Prostate gland (tissue), 2 donors: Measurements from ENCODE around the gene SAT1.

Experiments used
- POLR2A ChIP-seq: fragments of 450-650 bp; IDR thresholded peaks from one replicate; pipeline ENCODE4 v1.6.1; 2016; ENCODE audit warnings: antibody characterized with exemption, mild to moderate bottlenecking
- POLR2AphosphoS5 ChIP-seq: sonication (generic); formaldehyde crosslinking; IDR thresholded peaks from one replicate; pipeline ENCODE4 v1.6.1; 2017; ENCODE audit warnings: antibody characterized with exemption
- TF ChIP-seq, protein P1 (sequence below), 4 experiments: fragments of 200-600 bp in 2 of 4; fragments of 450-650 bp in 2 of 4; sonication (generic) in 2 of 4; IDR thresholded peaks; 1 replicate in 3 of 4; 2 replicates in 1 of 4; pipeline ENCODE4 v1.5.1; 2016 to 2019; ENCODE audit warnings: antibody characterized with exemption in 4 of 4, mild to moderate bottlenecking in 2 of 4, moderate library complexity in 2 of 4

DNA sequence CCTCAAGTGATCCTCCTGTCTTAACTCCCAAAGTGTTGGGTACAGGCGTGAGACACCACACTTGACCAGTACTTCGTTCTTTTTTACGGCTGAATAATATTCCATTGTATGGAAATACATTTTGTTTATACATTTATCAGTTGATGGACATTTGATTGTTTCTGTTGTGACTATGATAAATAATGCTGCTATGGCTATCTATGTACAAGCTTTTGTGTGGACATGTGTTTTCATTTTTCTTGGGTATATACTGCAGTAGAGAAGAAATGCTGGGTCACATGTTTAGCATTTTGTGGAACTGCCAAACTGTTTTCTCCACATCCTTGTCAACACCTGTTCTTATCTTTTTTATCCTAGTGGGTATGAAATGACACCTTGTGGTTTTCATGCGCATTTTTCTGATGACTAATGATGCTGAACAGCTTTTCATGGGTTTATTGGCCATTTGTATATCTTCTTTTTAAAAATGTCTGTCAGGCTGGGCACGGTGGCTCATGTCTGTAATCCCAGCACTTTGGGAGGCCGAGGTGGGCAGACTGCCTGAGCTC lies 37.3 kb downstream of the SAT1 start:
- TF ChIP-seq, protein P1, sequence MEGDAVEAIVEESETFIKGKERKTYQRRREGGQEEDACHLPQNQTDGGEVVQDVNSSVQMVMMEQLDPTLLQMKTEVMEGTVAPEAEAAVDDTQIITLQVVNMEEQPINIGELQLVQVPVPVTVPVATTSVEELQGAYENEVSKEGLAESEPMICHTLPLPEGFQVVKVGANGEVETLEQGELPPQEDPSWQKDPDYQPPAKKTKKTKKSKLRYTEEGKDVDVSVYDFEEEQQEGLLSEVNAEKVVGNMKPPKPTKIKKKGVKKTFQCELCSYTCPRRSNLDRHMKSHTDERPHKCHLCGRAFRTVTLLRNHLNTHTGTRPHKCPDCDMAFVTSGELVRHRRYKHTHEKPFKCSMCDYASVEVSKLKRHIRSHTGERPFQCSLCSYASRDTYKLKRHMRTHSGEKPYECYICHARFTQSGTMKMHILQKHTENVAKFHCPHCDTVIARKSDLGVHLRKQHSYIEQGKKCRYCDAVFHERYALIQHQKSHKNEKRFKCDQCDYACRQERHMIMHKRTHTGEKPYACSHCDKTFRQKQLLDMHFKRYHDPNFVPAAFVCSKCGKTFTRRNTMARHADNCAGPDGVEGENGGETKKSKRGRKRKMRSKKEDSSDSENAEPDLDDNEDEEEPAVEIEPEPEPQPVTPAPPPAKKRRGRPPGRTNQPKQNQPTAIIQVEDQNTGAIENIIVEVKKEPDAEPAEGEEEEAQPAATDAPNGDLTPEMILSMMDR (IDR thresholded peaks at IDR 0.05): no peak
- TF ChIP-seq POLR2A (no peak), POLR2AphosphoS5 (no peak)
